Esophagus (tissue), 2 donors: ENCODE data around the gene PLCL2. TPM values are rescaled to one million over a fixed set of nuclear protein-coding genes. Genes with fewer than 3 reads are reported as not detected.
"Not testable (repeated sequence)": the region's sequence is repeated elsewhere in the genome, so short reads cannot be mapped to it uniquely, and the experiment has no call there.

ENCODE experiments used
- H3K27ac ChIP-seq, 2 donors: one replicate each; pipeline ENCODE4 v1.5.1; 2013; ENCODE audit warnings: low read depth in 2 of 2, mild to moderate bottlenecking in 2 of 2, inconsistent platforms in 1 of 2, low read length in 1 of 2, moderate library complexity in 1 of 2
- H3K27me3 ChIP-seq, 2 donors: one replicate each; pipeline ENCODE4 v1.6.1; 2013; ENCODE audit warnings: low read length in 2 of 2, control low read depth in 1 of 2, mild to moderate bottlenecking in 1 of 2; ENCODE audit not compliant: insufficient read depth in 2 of 2, control insufficient read depth in 1 of 2
- H3K36me3 ChIP-seq, 2 donors: one replicate each; pipeline ENCODE4 v1.6.1; 2013; ENCODE audit warnings: low read length in 1 of 2; ENCODE audit not compliant: control insufficient read depth in 2 of 2, insufficient read depth in 2 of 2
- H3K4me1 ChIP-seq, 2 donors: one replicate each; pipeline ENCODE4 v1.6.1; 2013; ENCODE audit warnings: low read length in 1 of 2; ENCODE audit not compliant: control insufficient read depth in 2 of 2, insufficient read depth in 2 of 2
- H3K4me3 ChIP-seq, 2 donors: one replicate each; pipeline ENCODE4 v1.5.1; 2013; ENCODE audit warnings: low read length in 2 of 2, mild to moderate bottlenecking in 2 of 2, low read depth in 1 of 2, moderate library complexity in 1 of 2
- H3K9me3 ChIP-seq, 2 donors: one replicate each; pipeline ENCODE4 v1.6.1; 2013; ENCODE audit warnings: mild to moderate bottlenecking in 2 of 2, low read depth in 1 of 2, low read length in 1 of 2, moderate library complexity in 1 of 2; ENCODE audit not compliant: control insufficient read depth in 2 of 2, insufficient read depth in 1 of 2
- WGBS, 2 donors: extraction: QIAGEN DNeasy Blood & Tissue Kit; methylation state at CpG; one replicate each; pipeline ENCODE4 v1.1.7; 2013; 5-methylcytosine and 5-hydroxymethylcytosine counted together
- polyA plus RNA-seq, 2 donors: library from polyadenylated mRNA; stranded (reverse); fragments of 200-250 nt; gene quantifications; one replicate each; pipeline ENCODE4 v1.2.3, GENCODE V29; 2013
- donor health status: healthy with polysubstance abuse.
- donor health status: Bipolar disorder and iron deficiency.

The PLCL2 gene
- polyA plus RNA-seq, 2 donors: 0.22 to 0.35 TPM

DNA sequence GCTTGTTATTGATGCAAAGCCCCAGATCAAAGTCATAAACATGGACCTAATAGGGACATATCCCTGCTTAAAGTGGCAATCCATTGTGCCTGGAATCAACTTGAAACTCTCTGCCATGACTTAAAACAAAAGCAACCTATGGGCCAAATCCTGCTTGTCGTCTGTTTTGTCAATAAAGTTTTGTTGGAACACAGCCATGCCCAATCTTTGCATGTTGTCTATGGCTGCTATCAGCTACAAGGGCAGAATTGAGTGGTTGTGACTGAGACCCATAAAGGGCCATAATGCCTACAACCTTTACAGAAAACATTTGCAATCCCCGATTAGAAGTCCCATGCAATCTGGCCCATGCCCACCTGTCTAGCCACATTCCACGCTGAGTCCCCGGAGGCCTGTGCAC lies 235.4 kb downstream of the PLCL2 start:
- Histone ChIP-seq H3K36me3 (no peaks in the 10 kb centered on the region), H3K4me3 (no peak overlapping the region), H3K27me3 (no peaks in the 10 kb centered on the region), H3K27ac (no peak overlapping the region), H3K9me3 (peaks cover 0 to 3% of the 10 kb centered on the region in 2 donors), H3K4me1 (no peaks in the 10 kb centered on the region)
- 88 to 90% methylated on average over 4 of the region's 4 CpGs for WGBS, 2 donors

DNA sequence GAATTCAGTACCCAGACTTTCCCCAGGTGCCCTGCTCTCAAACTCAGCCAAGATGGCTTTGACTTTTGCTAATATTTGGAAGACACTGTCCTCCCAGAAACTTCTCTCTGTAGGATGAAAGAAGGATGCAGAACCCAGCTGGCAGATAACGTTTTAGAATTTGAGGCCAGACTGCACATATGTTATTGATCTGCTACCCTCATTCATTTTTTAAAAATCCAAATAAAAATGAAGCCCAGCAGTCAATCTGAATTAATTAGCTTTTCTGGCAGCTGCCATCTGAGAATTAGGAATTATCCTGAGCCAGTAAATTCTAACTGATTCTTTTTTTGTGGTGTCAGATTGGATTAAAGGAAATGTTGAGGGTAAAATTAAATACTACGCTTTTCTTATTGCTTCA lies 236.6 kb downstream of the PLCL2 start:
- Histone ChIP-seq H3K4me1 (no peaks in the 10 kb centered on the region), H3K27me3 (no peaks in the 10 kb centered on the region), H3K36me3 (no peaks in the 10 kb centered on the region)

DNA sequence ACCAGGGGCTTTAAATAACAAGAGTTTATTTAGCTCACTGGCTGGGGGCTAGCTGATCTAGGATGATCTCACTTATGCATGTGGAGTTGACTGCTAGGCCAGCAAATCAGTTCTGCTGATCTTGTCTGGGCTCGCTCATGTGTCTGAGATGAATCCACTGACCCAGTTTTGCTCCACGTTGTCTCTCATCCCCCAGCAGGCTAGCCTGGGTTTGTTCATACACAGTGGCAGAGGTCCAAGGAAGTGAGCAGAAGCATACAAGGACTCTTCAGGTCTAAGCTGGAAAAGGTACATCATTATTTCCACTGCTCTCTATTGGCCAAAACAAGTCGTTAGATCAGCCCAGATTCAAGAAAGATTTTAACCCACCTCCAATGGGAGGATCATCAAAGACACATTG lies 238.0 kb downstream of the PLCL2 start:
- peaks cover 0 to 3% of the 10 kb centered on the region in 2 donors for H3K9me3 ChIP-seq
- H3K27me3 ChIP-seq: no peaks in the 10 kb centered on the region
- H3K36me3 ChIP-seq: no peaks in the 10 kb centered on the region
- H3K4me3 ChIP-seq: no peak overlapping the region
- no peaks in the 10 kb centered on the region for H3K4me1 ChIP-seq
- H3K27ac ChIP-seq: no peak overlapping the region
- WGBS, 2 donors: 80 to 81% methylated on average over 3 of the region's 3 CpGs

More for the DNA sequence above, 236.6 kb downstream of the PLCL2 start:
- Histone ChIP-seq H3K4me3 (no peak overlapping the region), H3K27ac (no peak overlapping the region), H3K9me3 (peaks cover 0 to 3% of the 10 kb centered on the region in 2 donors)
- WGBS, 2 donors: 71 to 77% methylated on average over 2 of the region's 2 CpGs

DNA sequence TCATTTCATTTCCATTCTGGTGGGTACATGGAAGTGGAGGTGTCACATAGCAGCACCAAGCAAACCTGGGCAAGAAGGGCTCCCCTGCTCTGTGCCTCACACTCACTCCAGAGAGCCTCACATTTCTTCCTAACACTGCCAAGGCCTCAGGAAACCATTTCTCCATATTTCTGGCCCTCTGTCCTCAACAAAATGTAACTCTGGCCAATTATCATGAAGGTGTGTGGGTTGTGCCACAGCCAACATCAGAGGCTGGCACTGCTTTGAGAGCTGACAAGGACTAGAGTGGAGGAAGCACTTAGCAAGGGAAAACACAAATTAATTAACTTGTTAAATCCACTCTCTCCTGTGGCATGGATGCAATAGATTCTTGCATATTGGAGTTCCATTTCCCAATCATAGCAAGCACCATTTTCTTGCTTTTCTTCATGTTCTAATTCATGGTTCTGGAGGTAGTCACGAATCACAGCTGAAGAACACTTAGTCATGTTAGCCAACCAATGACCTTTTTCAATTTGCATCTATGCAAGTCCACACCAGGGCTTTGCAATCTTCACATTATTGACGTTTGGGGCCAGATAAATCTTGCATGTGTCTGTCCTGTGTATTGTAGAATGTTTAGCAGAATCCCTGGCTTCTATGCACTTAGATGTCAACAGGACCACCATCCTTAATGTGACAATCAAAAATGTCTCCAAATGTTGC lies 241.1 kb downstream of the PLCL2 start:
- Histone ChIP-seq H3K27ac (no peak overlapping the region), H3K27me3 (no peaks in the 10 kb centered on the region), H3K36me3 (no peaks in the 10 kb centered on the region), H3K4me1 (no peaks in the 10 kb centered on the region), H3K9me3 (peaks cover 0 to 3% of the 10 kb centered on the region in 2 donors), H3K4me3 (no peak overlapping the region)
- 56 to 71% methylated on average over 2 of the region's 2 CpGs for WGBS, 2 donors

DNA sequence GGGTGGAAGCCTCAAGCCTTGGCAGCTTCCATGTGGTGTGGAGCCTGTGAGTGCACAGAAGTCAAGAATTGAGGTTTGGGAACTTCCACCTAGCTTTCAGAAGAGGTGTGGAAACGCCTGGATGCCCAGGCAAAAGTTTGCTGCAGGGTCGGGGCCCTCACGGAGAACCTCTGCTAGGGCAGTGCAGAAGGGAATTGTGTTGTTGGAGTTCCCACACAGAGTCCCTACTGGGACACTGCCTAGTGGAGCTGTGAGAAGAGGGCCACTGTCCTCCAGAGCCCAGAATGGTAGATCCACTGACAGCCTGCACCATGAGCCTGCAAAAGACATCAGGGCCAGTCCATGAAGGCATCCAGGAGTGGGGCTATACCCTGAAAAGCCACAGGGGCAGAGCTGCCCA lies 243.9 kb downstream of the PLCL2 start:
- not testable (repeated sequence) for H3K4me1 ChIP-seq, H3K4me3 ChIP-seq, H3K27me3 ChIP-seq, H3K36me3 ChIP-seq, H3K9me3 ChIP-seq, H3K27ac ChIP-seq
- WGBS, 2 donors: 84 to 87% methylated on average over 3 of the region's 3 CpGs

DNA sequence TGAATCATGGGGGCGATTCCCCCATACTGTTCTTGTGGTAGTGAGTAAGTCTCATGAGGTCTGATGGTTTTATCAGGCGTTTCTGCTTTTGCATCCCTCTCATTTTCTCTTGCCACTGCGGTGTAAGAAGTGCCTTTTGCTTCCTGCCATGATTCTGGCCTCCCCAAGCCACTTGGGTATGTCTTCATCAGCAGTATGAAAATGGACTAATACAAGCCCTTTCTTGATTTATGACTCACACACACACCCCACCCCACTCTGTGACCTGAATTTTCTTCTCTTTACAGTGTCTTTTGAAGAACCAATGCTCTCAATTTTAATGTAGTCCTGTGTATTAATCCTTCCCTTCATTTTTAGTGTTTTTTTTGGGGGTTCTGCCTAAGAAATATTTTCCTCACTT lies 244.8 kb downstream of the PLCL2 start:
- H3K4me3 ChIP-seq: no peak overlapping the region
- 75 to 79% methylated on average over 3 of the region's 3 CpGs for WGBS, 2 donors
- H3K9me3 ChIP-seq: peaks cover 0 to 2% of the 10 kb centered on the region in 2 donors
- H3K4me1 ChIP-seq: no peaks in the 10 kb centered on the region
- no peaks in the 10 kb centered on the region for H3K27me3 ChIP-seq
- no peak overlapping the region for H3K27ac ChIP-seq
- H3K36me3 ChIP-seq: no peaks in the 10 kb centered on the region

DNA sequence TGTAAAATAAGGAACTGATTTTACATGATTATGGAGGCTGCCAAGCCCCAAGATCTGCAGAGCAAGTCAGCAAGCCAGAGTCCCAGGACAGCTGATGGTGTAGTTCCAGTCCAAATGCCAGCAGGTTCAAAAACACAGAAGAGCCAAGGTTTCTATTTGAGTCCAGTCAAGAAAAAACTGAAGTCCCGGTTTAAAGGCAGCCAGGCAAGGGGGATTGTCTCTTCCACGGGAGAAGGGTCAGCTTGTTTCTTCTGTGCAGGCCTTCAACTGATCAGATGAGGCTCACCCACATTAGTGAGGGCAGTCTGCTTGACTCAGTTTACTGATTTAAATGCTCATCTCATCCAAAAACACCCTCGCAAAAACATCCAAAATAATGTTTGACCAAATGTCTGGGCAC lies 246.2 kb downstream of the PLCL2 start:
- Histone ChIP-seq H3K27me3 (no peaks in the 10 kb centered on the region), H3K4me3 (no peak overlapping the region), H3K36me3 (no peaks in the 10 kb centered on the region), H3K4me1 (no peaks in the 10 kb centered on the region), H3K27ac (no peak overlapping the region), H3K9me3 (peaks cover 0 to 2% of the 10 kb centered on the region in 2 donors)
- 84 to 90% methylated on average over 3 of the region's 3 CpGs for WGBS, 2 donors

DNA sequence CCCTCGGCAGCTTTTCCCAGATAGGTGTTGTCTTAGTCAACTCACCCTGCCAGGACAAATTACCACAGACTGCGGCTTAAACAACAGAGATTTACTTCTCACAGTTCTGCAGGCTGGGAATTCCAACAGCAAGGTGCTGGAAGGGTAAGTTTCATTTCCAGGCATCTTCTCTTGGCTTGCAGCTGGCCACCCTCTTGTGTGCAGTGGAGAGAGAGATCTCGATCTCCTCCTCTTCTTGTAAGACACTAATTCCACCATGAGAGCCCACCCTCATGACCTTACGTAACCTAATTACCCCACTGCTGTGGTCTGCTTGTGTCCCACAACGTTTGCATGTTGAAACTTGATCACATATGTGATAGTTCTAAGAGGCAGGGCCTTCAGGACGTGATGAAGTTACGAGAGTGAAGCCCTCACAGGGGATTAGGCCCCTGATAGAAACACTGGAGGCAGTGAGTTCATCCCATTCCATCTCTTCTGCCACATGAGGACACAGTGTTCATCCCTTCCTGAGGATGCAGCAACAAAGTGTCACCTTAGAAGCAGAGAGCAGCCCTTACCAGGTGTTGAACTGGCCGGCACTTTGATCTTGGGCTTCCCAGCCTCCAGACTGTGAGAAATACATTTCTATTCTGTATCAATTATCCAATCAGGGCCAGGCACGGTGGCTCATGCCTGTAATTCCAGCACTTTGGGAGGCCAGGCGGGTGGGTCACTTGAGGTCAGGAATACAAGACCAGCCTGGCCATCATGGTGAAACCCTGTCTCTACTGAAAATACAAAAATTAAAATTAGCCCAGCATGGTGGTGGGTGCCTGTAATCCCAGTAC lies 247.7 kb downstream of the PLCL2 start:
- Histone ChIP-seq H3K4me3 (no peak overlapping the region), H3K36me3 (no peaks in the 10 kb centered on the region), H3K9me3 (peaks cover 0 to 3% of the 10 kb centered on the region in 2 donors), H3K27ac (no peak overlapping the region), H3K27me3 (no peaks in the 10 kb centered on the region), H3K4me1 (no peaks in the 10 kb centered on the region)
- WGBS, 2 donors: 75 to 80% methylated on average over 10 of the region's 10 CpGs

DNA sequence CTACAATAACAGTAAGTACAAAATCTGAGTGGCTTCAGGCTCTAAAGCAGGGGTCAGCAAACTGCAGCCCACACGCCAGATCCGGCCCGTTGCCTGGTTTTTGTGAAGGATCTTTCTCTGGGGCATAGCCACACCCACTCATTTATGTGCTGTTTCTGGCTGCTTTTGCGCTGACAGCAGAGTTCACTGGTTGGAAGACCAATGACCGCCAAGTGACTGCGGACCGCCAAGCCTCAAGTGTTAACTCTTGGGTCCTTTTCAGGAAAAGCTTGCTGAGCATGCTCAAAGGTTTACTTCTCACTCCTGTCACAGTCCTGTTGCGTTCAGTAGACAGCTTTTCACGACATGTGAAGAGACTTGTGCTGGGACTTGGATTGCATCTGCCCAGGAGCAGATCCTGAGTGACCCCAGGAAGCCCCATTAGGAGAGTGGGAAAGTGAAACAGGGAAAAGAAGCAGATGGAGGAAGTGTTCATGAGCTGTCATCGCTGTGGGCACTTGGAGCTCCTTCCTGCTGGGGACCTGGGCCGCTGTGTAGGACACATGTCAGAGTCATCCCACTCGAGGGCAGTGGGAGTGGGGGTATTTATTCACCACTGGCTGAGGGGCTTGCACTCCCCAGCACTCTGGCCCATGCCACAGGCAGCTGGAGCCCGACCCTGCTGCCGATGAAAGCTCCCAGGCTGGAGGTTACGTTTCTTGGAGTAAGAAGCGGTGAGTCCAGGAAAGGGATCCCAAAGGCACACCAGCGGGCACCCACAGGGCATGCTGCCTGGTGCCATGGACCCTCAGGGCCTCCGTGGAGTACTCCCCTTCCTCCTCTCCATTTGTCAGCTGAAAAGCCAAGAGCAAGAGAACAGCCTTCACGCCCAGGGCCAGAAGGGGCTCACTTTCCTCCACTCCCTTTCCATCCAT lies 249.1 kb downstream of the PLCL2 start:
- Histone ChIP-seq H3K36me3 (no peaks in the 10 kb centered on the region), H3K27ac (no peak overlapping the region), H3K27me3 (no peaks in the 10 kb centered on the region), H3K9me3 (peaks cover 0 to 5% of the 10 kb centered on the region in 2 donors), H3K4me3 (no peak overlapping the region), H3K4me1 (no peaks in the 10 kb centered on the region)
- 88 to 91% methylated on average over 19 of the region's 19 CpGs for WGBS, 2 donors
